H1 (cell line): Measurements from ENCODE around the gene LPXN. TPM values are rescaled to one million over a fixed set of nuclear protein-coding genes. Genes with fewer than 3 reads are reported as not detected.

ENCODE experiments used
- CTCF ChIA-PET: fragments of 300-600 bp; sonication (Branson Sonifier 250); formaldehyde crosslinking; loops from one replicate; lab custom pipeline; 2021; ENCODE audit not compliant: partially characterized antibody; lab: Charles Lee
- POLR2A ChIA-PET: fragments of 300-600 bp; sonication (Branson Sonifier 250); formaldehyde crosslinking; loops from one replicate; lab custom pipeline; 2021; ENCODE audit warnings: inconsistent platforms; ENCODE audit not compliant: partially characterized antibody; lab: Charles Lee
- DNase-seq, 2 experiments: peaks; one replicate each; pipeline versions ENCODE4 v3.0.0 to v3.0.0-alpha.2; 2010 to 2022; ENCODE audit warnings: low spot score in 2 of 2, low read depth in 1 of 2, mixed read lengths in 1 of 2
- FAIRE-seq: peaks from 2 replicates; lab custom pipeline; 2011; peaks lifted over from hg19 to GRCh38; lab: Jason Lieb, UNC
- H2AFZ ChIP-seq: 2 replicates; pipeline ENCODE4 v1.8.1; 2012; ENCODE audit warnings: low read length, inconsistent platforms
- H2AK5ac ChIP-seq: 2 replicates; pipeline ENCODE4 v1.6.1; 2013; ENCODE audit warnings: low read depth, low read length
- H2BK120ac ChIP-seq: replicated peaks from 2 replicates; pipeline ENCODE3; 2013; ENCODE audit warnings: low read depth, low read length, inconsistent platforms
- H2BK12ac ChIP-seq: 2 replicates; pipeline ENCODE4 v1.6.1; 2013; ENCODE audit warnings: low read depth, low read length
- H2BK15ac ChIP-seq: 2 replicates; pipeline ENCODE4 v1.6.1; 2013; ENCODE audit warnings: low read length
- H2BK20ac ChIP-seq: 2 replicates; pipeline ENCODE4 v1.6.1; 2013; ENCODE audit warnings: low read length
- H2BK5ac ChIP-seq: 2 replicates; pipeline ENCODE4 v1.6.1; 2013; ENCODE audit warnings: low read depth, low read length
- H3K14ac ChIP-seq: 2 replicates; pipeline ENCODE4 v1.6.1; 2013; ENCODE audit warnings: inconsistent platforms; ENCODE audit not compliant: insufficient read length
- H3K18ac ChIP-seq: 2 replicates; pipeline ENCODE4 v1.6.1; 2013; ENCODE audit warnings: low read length; ENCODE audit errors: extremely low read depth
- H3K23ac ChIP-seq: 2 replicates; pipeline ENCODE4 v1.6.1; 2013; ENCODE audit warnings: inconsistent platforms; ENCODE audit not compliant: insufficient read length
- H3K23me2 ChIP-seq: 2 replicates; pipeline ENCODE4 v1.6.1; 2013; ENCODE audit warnings: low read depth, low read length
- H3K27ac ChIP-seq: 2 replicates; pipeline ENCODE4 v1.6.1; 2011; ENCODE audit warnings: low read depth, low read length, inconsistent platforms
- H3K27me3 ChIP-seq, 4 experiments: replicated peaks in 1 of 4; 1 replicate in 1 of 4; 2 replicates in 3 of 4; pipeline versions ENCODE4 v1.6.1 to v1.8.1; 2011 to 2013; ENCODE audit warnings: low read length in 3 of 4, mild to moderate bottlenecking in 3 of 4, inconsistent platforms in 2 of 4, mixed read lengths in 2 of 4, moderate library complexity in 1 of 4; ENCODE audit not compliant: control insufficient read depth in 3 of 4, insufficient read depth in 3 of 4; ENCODE audit errors: extremely low read depth in 1 of 4
- H3K36me3 ChIP-seq, 4 experiments: 2 replicates each; pipeline versions ENCODE4 v1.6.1 to v1.8.1; 2011 to 2013; ENCODE audit warnings: mild to moderate bottlenecking in 4 of 4, low read length in 3 of 4, moderate library complexity in 2 of 4, control low read depth in 1 of 4, inconsistent platforms in 1 of 4; ENCODE audit not compliant: insufficient read depth in 4 of 4, control insufficient read depth in 2 of 4
- H3K4ac ChIP-seq: replicated peaks from 2 replicates; pipeline ENCODE3; 2013; ENCODE audit warnings: low read length, low read depth, mixed read lengths, inconsistent platforms; ENCODE audit not compliant: insufficient read length
- H3K4me1 ChIP-seq, 4 experiments: replicated peaks in 1 of 4; 1 replicate in 1 of 4; 2 replicates in 3 of 4; pipeline versions ENCODE4 v1.6.1 to v1.8.1; 2011 to 2013; ENCODE audit warnings: low read length in 3 of 4, inconsistent platforms in 2 of 4, mixed read lengths in 1 of 4; ENCODE audit not compliant: insufficient read depth in 4 of 4, control insufficient read depth in 3 of 4
- H3K4me2 ChIP-seq, 2 experiments: 2 replicates each; pipeline versions ENCODE4 v1.6.1 to v1.8.1; 2011 to 2013; ENCODE audit warnings: low read depth in 2 of 2, low read length in 2 of 2, control low read depth in 1 of 2, inconsistent platforms in 1 of 2, mild to moderate bottlenecking in 1 of 2; ENCODE audit not compliant: insufficient read depth in 1 of 2
- H3K4me3 ChIP-seq, 4 experiments: fragments of 200-600, 300-600 bp in 1 of 4; sonication (generic), shearing (Covaris generic), sonication (Bioruptor Twin) in 1 of 4; 2 replicates each; pipeline versions ENCODE4 v1.5.1 to v1.8.1; 2011 to 2016; ENCODE audit warnings: low read length in 4 of 4, low read depth in 3 of 4, control low read depth in 2 of 4, inconsistent platforms in 2 of 4, mild to moderate bottlenecking in 2 of 4, mixed read lengths in 1 of 4, moderate library complexity in 1 of 4; ENCODE audit not compliant: insufficient read depth in 2 of 4; ENCODE audit errors: extremely low read depth in 1 of 4
- H3K56ac ChIP-seq: replicated peaks from 2 replicates; pipeline ENCODE3; 2013; ENCODE audit warnings: low read depth, mild to moderate bottlenecking, mixed read lengths, low read length, inconsistent platforms; ENCODE audit not compliant: insufficient read length
- H3K79me1 ChIP-seq: 2 replicates; pipeline ENCODE4 v1.6.1; 2013; ENCODE audit warnings: low read depth, low read length, control low read depth
- H3K79me2 ChIP-seq, 2 experiments: 2 replicates each; pipeline versions ENCODE4 v1.6.1 to v1.8.1; 2012 to 2013; ENCODE audit warnings: low read length in 2 of 2, mild to moderate bottlenecking in 2 of 2, inconsistent platforms in 1 of 2; ENCODE audit not compliant: insufficient read depth in 2 of 2, control insufficient read depth in 1 of 2
- H3K9ac ChIP-seq, 4 experiments: replicated peaks in 1 of 4; 1 replicate in 1 of 4; 2 replicates in 3 of 4; pipeline versions ENCODE4 v1.6.1 to v1.8.1; 2011 to 2013; ENCODE audit warnings: low read depth in 3 of 4, low read length in 3 of 4, control low read depth in 2 of 4, mild to moderate bottlenecking in 2 of 4, moderate library complexity in 2 of 4, inconsistent platforms in 1 of 4; ENCODE audit errors: extremely low read depth in 1 of 4
- H3K9me3 ChIP-seq, 2 experiments: 2 replicates each; pipeline versions ENCODE4 v1.6.1 to v1.8.1; 2012 to 2013; ENCODE audit warnings: mild to moderate bottlenecking in 2 of 2, moderate library complexity in 2 of 2, control low read depth in 1 of 2, inconsistent platforms in 1 of 2, low read depth in 1 of 2, low read length in 1 of 2, mixed read lengths in 1 of 2; ENCODE audit not compliant: insufficient read depth in 2 of 2
- H4K20me1 ChIP-seq, 2 experiments: replicated peaks in 1 of 2; 2 replicates each; pipeline versions ENCODE3 to v1.8.1; 2011 to 2013; ENCODE audit warnings: inconsistent platforms in 2 of 2, low read length in 2 of 2, mild to moderate bottlenecking in 1 of 2; ENCODE audit not compliant: insufficient read depth in 2 of 2, control insufficient read depth in 1 of 2
- H4K5ac ChIP-seq: 2 replicates; pipeline ENCODE4 v1.6.1; 2013; ENCODE audit warnings: low read length, low read depth, mixed read lengths, inconsistent platforms; ENCODE audit not compliant: insufficient read length
- H4K8ac ChIP-seq: 2 replicates; pipeline ENCODE4 v1.8.0; 2013; ENCODE audit warnings: mild to moderate bottlenecking, moderate library complexity, low read length, inconsistent platforms; ENCODE audit not compliant: insufficient read depth; ENCODE audit errors: extremely low read depth
- H4K91ac ChIP-seq: replicated peaks from 2 replicates; pipeline ENCODE3; 2013; ENCODE audit warnings: low read length, mixed read lengths, inconsistent platforms; ENCODE audit not compliant: insufficient read length
- CBX8 ChIP-seq: fragments of 300-800, 300-1000 bp; sonication (generic); IDR thresholded peaks from 2 replicates; pipeline ENCODE4 v1.7.1; 2016; ENCODE audit warnings: low read depth, low read length, borderline replicate concordance
- CEBPB ChIP-seq: IDR thresholded peaks from 2 replicates; pipeline ENCODE4 v1.6.1; 2012; ENCODE audit warnings: low read depth, low read length
- CHD2 ChIP-seq: IDR thresholded peaks from 2 replicates; pipeline ENCODE4 v1.6.1; 2012; ENCODE audit warnings: low read length, improper control_type of control experiment
- CREB1 ChIP-seq: IDR thresholded peaks from 2 replicates; pipeline ENCODE4 v1.6.1; 2012; ENCODE audit warnings: inconsistent platforms
- GTF2F1 ChIP-seq: IDR thresholded peaks from 2 replicates; pipeline ENCODE4 v1.6.1; 2012; ENCODE audit warnings: low read depth, low read length, improper control_type of control experiment, borderline replicate concordance
- NRF1 ChIP-seq: IDR thresholded peaks from 2 replicates; pipeline ENCODE4 v1.6.1; 2011; ENCODE audit warnings: mild to moderate bottlenecking, low read depth, low read length, improper control_type of control experiment
- PHF8 ChIP-seq: fragments of 200-600 bp; sonication (generic); conservative IDR thresholded peaks from 2 replicates; pipeline ENCODE4 v1.7.1; 2012; ENCODE audit warnings: low read depth, mild to moderate bottlenecking, inconsistent platforms, low read length, moderate library complexity
- POLR2A ChIP-seq, 2 experiments: IDR thresholded peaks; 1 replicate in 1 of 2; 2 replicates in 1 of 2; pipeline ENCODE4 v1.6.1; 2011; ENCODE audit warnings: low read depth in 2 of 2, low read length in 2 of 2, mild to moderate bottlenecking in 2 of 2; ENCODE audit errors: control extremely low read depth in 1 of 2
- POLR2AphosphoS5 ChIP-seq: IDR thresholded peaks from 2 replicates; pipeline ENCODE4 v1.6.1; 2011; ENCODE audit warnings: low read depth, low read length
- SP1 ChIP-seq: IDR thresholded peaks from 2 replicates; pipeline ENCODE4 v1.6.1; 2011; ENCODE audit warnings: low read depth, low read length
- TAF1 ChIP-seq: IDR thresholded peaks from 2 replicates; pipeline ENCODE4 v1.6.1; 2011; ENCODE audit warnings: mild to moderate bottlenecking, low read depth, low read length
- TBP ChIP-seq: IDR thresholded peaks from 2 replicates; pipeline ENCODE4 v1.6.1; 2011; ENCODE audit warnings: low read depth, low read length, improper control_type of control experiment
- WGBS, 2 experiments: shearing (Covaris generic) in 1 of 2; methylation state at CpG; one replicate each; pipeline versions ENCODE4 v1.1.6 to v1.1.7; 2013 to 2015; ENCODE audit warnings: low lambda C conversion rate in 2 of 2, mixed read lengths in 2 of 2, inconsistent platforms in 1 of 2, low coverage in 1 of 2, missing lambda C conversion rate in 1 of 2; ENCODE audit not compliant: insufficient replicate concordance in 2 of 2, insufficient coverage in 1 of 2, insufficient read length in 1 of 2; ENCODE audit errors: extremely low coverage in 1 of 2, missing lambda C conversion rate in 1 of 2; 5-methylcytosine and 5-hydroxymethylcytosine counted together
- polyA plus RNA-seq, 7 experiments: library from polyadenylated mRNA; depleted of rRNA in 3 of 7; stranded (reverse) in 5 of 7; unstranded in 2 of 7; fragments of >200 nt in 5 of 7; fragments of 200-250 nt in 2 of 7; gene quantifications; 1 replicate in 5 of 7; 2 replicates in 1 of 7; 4 replicates in 1 of 7; pipeline versions ENCODE4 v1.2.1 to v1.2.3, GENCODE V29; 2011 to 2013; ENCODE audit warnings: missing spikeins in 2 of 7, mixed read lengths in 2 of 7
- total RNA-seq: library from RNA; stranded (reverse); fragmentation: NEBNext Ultra II Directional; extraction: Animal tissue kit (Norgen Biotek cat#: 25700); gene quantifications from 2 replicates; pipeline ENCODE4 v1.2.1, GENCODE V29; 2021
- TF ChIP-seq, protein P1 (sequence below): IDR thresholded peaks from 2 replicates; pipeline ENCODE4 v1.6.1; 2011; ENCODE audit warnings: low read length, improper control_type of control experiment

The LPXN gene
- total and polyA plus RNA-seq, 2 of the 8 experiments (the other 6 are each of a cell fraction or from before 2014, with no cell fraction given) = 1.4 to 2.7 TPM

GRCh38 chr11:58578635-58579191 lies 3.1 kb upstream of the LPXN start, which contains the start of gene ZFP91:
TSS of gene ZFP91 (plus strand) at chr11:58579063. CDS start at chr11:58579282, 219 bp downstream.
- POLR2A ChIA-PET = interaction anchor here (0.6 to 1.9 kb wide), 6 partner anchors 8 to 800 kb away, joined by 3 to 5 read pairs (median 3); no protein-coding TSS in a partner anchor
- Histone ChIP-seq H4K91ac (peak within 1 kb of the TSS; percentile 99), H3K56ac (peak within 1 kb of the TSS; percentile 97), H3K27me3 (no peaks in the 10 kb centered on the region), H4K5ac (peak within 1 kb of the TSS; percentile 99), H3K27ac (peak within 1 kb of the TSS; percentile 100), H3K9ac (peak within 1 kb of the TSS; percentile 91 to 100 (median 100)), H2BK12ac (peak within 1 kb of the TSS; percentile 62; the same call in 1 of the 2 replicates), H2BK5ac (peak within 1 kb of the TSS; percentile 97), H2AK5ac (peak within 1 kb of the TSS; percentile 29; the same call in 1 of the 2 replicates), H2BK20ac (no peak within 1 kb of the TSS), H3K23me2 (no peaks in the 10 kb centered on the region), H3K79me2 (peaks cover 9 to 43% of the 10 kb centered on the region in 2 experiments; a peak in 3 of 4 replicates), H3K18ac (peak within 1 kb of the TSS; percentile 93), H2BK120ac (peak within 1 kb of the TSS; percentile 78), H4K20me1 (peaks cover 0 to 3% of the 10 kb centered on the region in 2 experiments), H2BK15ac (0 out of 2 replicates have a peak within 1 kb of the TSS, but pooled peaks have one; percentile 46), H4K8ac (peak within 1 kb of the TSS; percentile 99), H3K79me1 (no peaks in the 10 kb centered on the region), H2AFZ (peak within 1 kb of the TSS; percentile 44), H3K36me3 (peaks cover 0 to 7% (median 0%) of the 10 kb centered on the region in 4 experiments; a peak in 1 of 8 replicates), H3K4me3 (peak within 1 kb of the TSS; percentile 96 to 100 (median 98)), H3K23ac (no peak within 1 kb of the TSS), H3K4me2 (peak within 1 kb of the TSS; percentile 78 to 82), H3K4me1 (peaks cover 0 to 2% (median 2%) of the 10 kb centered on the region in 4 experiments; a peak in 4 of 7 replicates), H3K4ac (peak within 1 kb of the TSS; percentile 27), H3K9me3 (no peaks in the 10 kb centered on the region), H3K14ac (peak within 1 kb of the TSS; percentile 73)
- DNase-seq (peak; percentile 87 to 89), FAIRE-seq (no peak)
- CTCF ChIA-PET = interaction anchor here (0.7 to 3.1 kb wide), 2 partner anchors 11 to 17 kb away, joined by 3 to 26 read pairs; no protein-coding TSS in a partner anchor
- 1% methylated on average over 35 of the region's 51 CpGs; no CpG with 5 or more reads in 1 of the 2 experiments for WGBS, 2 experiments
- TF ChIP-seq POLR2AphosphoS5 (peak; percentile 85), CBX8 (no peak), CREB1 (peak; percentile 16; the same call in 1 of the 2 replicates), TBP (peak; percentile 70), CEBPB (no peak), GTF2F1 (peak; percentile 41; the same call in 1 of the 2 replicates), PHF8 (peak; percentile 40), TAF1 (peak; percentile 71), NRF1 (no peak), POLR2A (IDR thresholded peaks at IDR 0.05; ENCODE audit: control extremely low read depth in 1 of 2, low read depth in 2 of 2, low read length in 2 of 2) (peak in 1 of 2 experiments; percentile 74; a peak in 2 of 3 replicates), SP1 (0 out of 2 replicates have a peak, but pooled peaks have one; percentile 35), CHD2 (peak; percentile 99)
- TF ChIP-seq, protein P1, sequence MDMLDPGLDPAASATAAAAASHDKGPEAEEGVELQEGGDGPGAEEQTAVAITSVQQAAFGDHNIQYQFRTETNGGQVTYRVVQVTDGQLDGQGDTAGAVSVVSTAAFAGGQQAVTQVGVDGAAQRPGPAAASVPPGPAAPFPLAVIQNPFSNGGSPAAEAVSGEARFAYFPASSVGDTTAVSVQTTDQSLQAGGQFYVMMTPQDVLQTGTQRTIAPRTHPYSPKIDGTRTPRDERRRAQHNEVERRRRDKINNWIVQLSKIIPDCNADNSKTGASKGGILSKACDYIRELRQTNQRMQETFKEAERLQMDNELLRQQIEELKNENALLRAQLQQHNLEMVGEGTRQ = no peak
